Measurements from ENCODE around the gene RHOF. TPM values are rescaled to one million over a fixed set of nuclear protein-coding genes. Genes with fewer than 3 reads are reported as not detected.

Gene RHOF
- total and polyA plus RNA-seq, 2 of the 8 experiments (the other 6 are each of a cell fraction or from before 2014, with no cell fraction given) = 23.8 to 31.9 TPM

DNA sequence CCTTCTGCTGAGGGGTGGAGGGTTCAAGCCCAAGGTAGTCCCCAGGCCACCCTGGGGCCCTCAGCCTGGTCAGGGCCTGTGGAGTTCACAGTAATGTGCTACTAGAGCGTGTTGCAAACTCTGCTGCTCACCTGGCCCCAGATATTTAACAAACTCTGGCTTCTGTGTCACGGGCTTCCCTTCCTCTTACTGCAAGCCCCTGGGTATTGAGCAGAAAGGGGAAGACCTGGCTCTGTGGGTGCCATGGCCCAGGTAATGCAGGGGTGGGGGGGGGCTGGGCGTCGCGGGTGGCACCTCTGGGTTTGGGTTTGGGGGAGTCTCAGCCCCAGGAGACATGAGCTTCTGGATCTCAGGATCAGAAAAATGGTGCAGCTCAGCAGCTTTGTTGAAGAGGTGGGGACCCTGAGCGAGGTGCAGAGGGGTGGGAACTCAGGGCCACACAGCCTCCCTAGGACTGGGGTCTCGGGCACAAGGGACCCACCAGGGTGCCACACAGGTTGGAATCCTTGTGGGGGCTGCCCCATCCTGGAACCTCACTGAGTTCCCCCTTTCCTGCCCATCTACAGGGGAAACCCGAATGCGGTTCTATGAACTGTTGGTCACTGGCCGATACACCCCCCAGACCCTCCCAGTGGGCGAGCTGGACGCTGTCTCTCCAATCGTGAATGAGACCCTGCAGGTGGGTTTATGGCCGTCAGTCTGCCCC, 14.3 kb upstream of the RHOF start:
- no peak overlapping the region for H3K23ac ChIP-seq (ENCODE audit: insufficient read length)
- ChIA-PET CTCF (ENCODE audit: partially characterized antibody) (interaction anchor here (0.6 to 12.0 kb wide), 6 partner anchors 8 to 111 kb away, joined by 3 to 363 read pairs (median 4); partner anchors contain the start of genes CFAP251 and RHOF), POLR2A (ENCODE audit: partially characterized antibody) (interaction anchor here (0.6 to 27.9 kb wide), 6 partner anchors 14 to 710 kb away, joined by 3 to 958 read pairs (median 3); partner anchors contain the start of genes RHOF and SETD1B)
- no peak overlapping the region for H3K4me3 ChIP-seq (ENCODE audit: extremely low read depth in 1 of 4, insufficient read depth in 2 of 4, low read depth in 3 of 4, low read length in 4 of 4)
- H3K36me3 ChIP-seq (ENCODE audit: control insufficient read depth in 2 of 4, insufficient read depth in 4 of 4, low read length in 3 of 4) = peaks cover 0 to 29% (median 13%) of the 10 kb centered on the region in 4 experiments; a peak in 3 of 8 replicates
- no peak overlapping the region for H3K56ac ChIP-seq (replicated peaks; ENCODE audit: insufficient read length, low read depth, low read length)
- no peak overlapping the region for H3K4ac ChIP-seq (replicated peaks; ENCODE audit: insufficient read length, low read depth, low read length)
- no peak overlapping the region for H3K27ac ChIP-seq (ENCODE audit: low read depth, low read length)
- peak overlapping the region in 1 of 2 experiments; percentile 11; a peak in 1 of 4 replicates for H3K4me2 ChIP-seq (ENCODE audit: insufficient read depth in 1 of 2, low read depth in 2 of 2, low read length in 2 of 2)
- no peak overlapping the region for H2AFZ ChIP-seq (ENCODE audit: low read length)
- peaks cover 7 to 31% (median 25%) of the 10 kb centered on the region in 4 experiments for H3K4me1 ChIP-seq (replicated peaks in 1 of 4; ENCODE audit: control insufficient read depth in 3 of 4, insufficient read depth in 4 of 4, low read length in 3 of 4)
- no peak overlapping the region for H3K9ac ChIP-seq (replicated peaks in 1 of 4; ENCODE audit: extremely low read depth in 1 of 4, low read depth in 3 of 4, low read length in 3 of 4)
- H2BK12ac ChIP-seq (ENCODE audit: low read depth, low read length) = no peak overlapping the region
- 82% methylated on average over 13 of the region's 14 CpGs; no CpG with 5 or more reads in 1 of the 2 experiments for WGBS, 2 experiments (ENCODE audit: extremely low coverage in 1 of 2, insufficient coverage in 1 of 2, insufficient read length in 1 of 2, insufficient replicate concordance in 2 of 2, low coverage in 1 of 2, low lambda C conversion rate in 2 of 2, missing lambda C conversion rate in 1 of 2)
- peaks cover 0 to 40% of the 10 kb centered on the region in 2 experiments; a peak in 1 of 4 replicates for H3K79me2 ChIP-seq (ENCODE audit: control insufficient read depth in 1 of 2, insufficient read depth in 2 of 2, low read length in 2 of 2)
- no peak overlapping the region for H4K8ac ChIP-seq (ENCODE audit: extremely low read depth, insufficient read depth, low read length)
- no peak overlapping the region for H2AK5ac ChIP-seq (ENCODE audit: low read depth, low read length)
- H4K5ac ChIP-seq (ENCODE audit: insufficient read length, low read depth, low read length) = no peak overlapping the region
- H4K20me1 ChIP-seq (replicated peaks in 1 of 2; ENCODE audit: control insufficient read depth in 1 of 2, insufficient read depth in 2 of 2, low read length in 2 of 2) = peaks cover 2 to 9% of the 10 kb centered on the region in 2 experiments
- H3K23me2 ChIP-seq (ENCODE audit: low read depth, low read length) = peaks cover 20% of the 10 kb centered on the region
- no peak for FAIRE-seq
- H3K14ac ChIP-seq (ENCODE audit: insufficient read length) = no peak overlapping the region
- H2BK20ac ChIP-seq (ENCODE audit: low read length) = no peak overlapping the region
- H2BK5ac ChIP-seq (ENCODE audit: low read depth, low read length) = no peak overlapping the region
- no peaks in the 10 kb centered on the region for H3K9me3 ChIP-seq (ENCODE audit: insufficient read depth in 2 of 2, low read depth in 1 of 2, low read length in 1 of 2)
- no peak overlapping the region for H4K91ac ChIP-seq (replicated peaks; ENCODE audit: insufficient read length, low read length)
- TF ChIP-seq GABPA (IDR thresholded peaks at IDR 0.05; ENCODE audit: borderline replicate concordance, insufficient read depth, low read length) (no peak), POU5F1 (IDR thresholded peaks at IDR 0.05; ENCODE audit: low read depth, low read length) (no peak), HDAC2 (IDR thresholded peaks at IDR 0.05; ENCODE audit: borderline replicate concordance in 1 of 2, low read depth in 2 of 2, low read length in 2 of 2) (no peak), POLR2A (IDR thresholded peaks at IDR 0.05; ENCODE audit: control extremely low read depth in 1 of 2, low read depth in 2 of 2, low read length in 2 of 2) (0 out of 3 replicates have a peak, but pooled peaks of 1 of the 2 experiments have one; percentile 17), KDM4A (IDR thresholded peaks at IDR 0.05; ENCODE audit: low read depth, low read length, severe bottlenecking) (no peak)
- no peak overlapping the region for H3K18ac ChIP-seq (ENCODE audit: extremely low read depth, low read length)
- H2BK15ac ChIP-seq (ENCODE audit: low read length) = no peak overlapping the region
- no peak for DNase-seq (ENCODE audit: low read depth in 1 of 2, low spot score in 2 of 2)
- H3K79me1 ChIP-seq (ENCODE audit: low read depth, low read length) = peaks cover 11% of the 10 kb centered on the region
- no peaks in the 10 kb centered on the region for H3K27me3 ChIP-seq (replicated peaks in 1 of 4; ENCODE audit: control insufficient read depth in 3 of 4, extremely low read depth in 1 of 4, insufficient read depth in 3 of 4, low read length in 3 of 4)
- H2BK120ac ChIP-seq (replicated peaks; ENCODE audit: low read depth, low read length) = no peak overlapping the region
